GM23338 (cell line): ENCODE data around the gene SYVN1. TPM values are rescaled to one million over a fixed set of nuclear protein-coding genes. Genes with fewer than 3 reads are reported as not detected.

Experiments
- ATAC-seq: fragments of 200-7000 bp; cut with Tn5 transposase; 3 replicates; pipeline ENCODE4 v1.9.1; 2020
- DNase-seq: peaks from one replicate; pipeline ENCODE4 v3.0.0-alpha.2; 2015; ENCODE audit warnings: low spot score
- H2AFZ ChIP-seq: fragments of 200-600 bp; sonication (generic); 2 replicates; pipeline ENCODE4 v1.8.0; 2016; ENCODE audit warnings: antibody characterized with exemption, mild to moderate bottlenecking, moderate library complexity
- H3F3A ChIP-seq: fragments of 200-600 bp; sonication (generic); replicated peaks from 2 replicates; pipeline ENCODE4 v1.8.0; 2017; ENCODE audit warnings: antibody characterized with exemption, mixed run types, low read depth
- H3K27ac ChIP-seq: fragments of 200-600 bp; sonication (generic); 2 replicates; pipeline ENCODE4 v1.6.1; 2016; ENCODE audit warnings: low read depth
- H3K27me3 ChIP-seq: fragments of 200-600 bp; sonication (generic); 2 replicates; pipeline ENCODE4 v1.8.0; 2016; ENCODE audit warnings: mild to moderate bottlenecking, mixed run types, moderate library complexity; ENCODE audit not compliant: insufficient read depth
- H3K36me3 ChIP-seq: fragments of 200-600 bp; sonication (generic); 2 replicates; pipeline ENCODE4 v1.8.0; 2016; ENCODE audit warnings: mild to moderate bottlenecking; ENCODE audit not compliant: insufficient read depth
- H3K4me1 ChIP-seq: fragments of 200-600 bp; sonication (generic); 2 replicates; pipeline ENCODE4 v1.8.0; 2016; ENCODE audit warnings: mild to moderate bottlenecking, moderate library complexity; ENCODE audit not compliant: insufficient read depth
- H3K4me2 ChIP-seq: fragments of 200-600 bp; sonication (generic); 2 replicates; pipeline ENCODE4 v1.7.1; 2017; ENCODE audit warnings: mixed run types
- H3K4me3 ChIP-seq: fragments of 200-600 bp; sonication (generic); 2 replicates; pipeline ENCODE4 v1.6.1; 2016; ENCODE audit warnings: mixed run types
- H3K79me2 ChIP-seq: fragments of 200-600 bp; sonication (generic); replicated peaks from 2 replicates; pipeline ENCODE4 v1.8.0; 2017; ENCODE audit warnings: mild to moderate bottlenecking; ENCODE audit not compliant: insufficient read depth
- H3K9me2 ChIP-seq: fragments of 200-600 bp; sonication (generic); 2 replicates; pipeline ENCODE4 v1.8.0; 2017; ENCODE audit not compliant: insufficient read depth
- H4K20me1 ChIP-seq: fragments of 200-600 bp; sonication (generic); replicated peaks from 2 replicates; pipeline ENCODE4 v1.8.0; 2017; ENCODE audit warnings: mild to moderate bottlenecking; ENCODE audit not compliant: insufficient read depth
- H3K27ac Mint-ChIP-seq: 2 replicates; pipeline ENCODE4 v1.8.0; 2020; ENCODE audit warnings: inconsistent platforms, mild to moderate bottlenecking, moderate library complexity, mixed read lengths
- H3K27me3 Mint-ChIP-seq: 3 replicates; pipeline ENCODE4 v1.8.0; 2022; ENCODE audit warnings: low read depth, mild to moderate bottlenecking, moderate library complexity, mixed read lengths, inconsistent platforms; ENCODE audit not compliant: insufficient read depth, poor library complexity
- H3K36me3 Mint-ChIP-seq: 3 replicates; pipeline ENCODE4 v1.8.0; 2021; ENCODE audit warnings: low read depth, mild to moderate bottlenecking, inconsistent platforms, moderate library complexity, mixed read lengths
- H3K4me1 Mint-ChIP-seq: 3 replicates; pipeline ENCODE4 v1.8.0; 2020; ENCODE audit warnings: mild to moderate bottlenecking, inconsistent platforms, mixed read lengths
- H3K4me3 Mint-ChIP-seq: 3 replicates; pipeline ENCODE4 v1.8.0; 2021; ENCODE audit warnings: moderate library complexity, mild to moderate bottlenecking, inconsistent platforms, mixed read lengths
- H3K9me3 Mint-ChIP-seq: 3 replicates; pipeline ENCODE4 v1.8.0; 2020; ENCODE audit warnings: moderate library complexity, mild to moderate bottlenecking, inconsistent platforms, mixed read lengths
- CREB1 ChIP-seq: fragments of 250-450 bp; sonication (Bioruptor Pico); IDR thresholded peaks from 2 replicates; pipeline ENCODE4 v1.5.0; 2020; ENCODE audit warnings: low read depth, mild to moderate bottlenecking, moderate library complexity
- CTCF ChIP-seq, 2 experiments: fragments of 200-600 bp in 1 of 2; sonication (generic) in 1 of 2; conservative IDR thresholded peaks; 2 replicates each; pipeline versions ENCODE4 v1.5.1 to v1.6.1; 2016 to 2017; ENCODE audit warnings: antibody characterized with exemption in 2 of 2, low read depth in 2 of 2, mild to moderate bottlenecking in 2 of 2, moderate library complexity in 1 of 2
- ETS1 ChIP-seq: IDR thresholded peaks from 2 replicates; pipeline ENCODE4 v1.6.1; 2016; ENCODE audit warnings: antibody characterized with exemption
- EZH2 ChIP-seq: fragments of 200-600 bp; sonication (generic); IDR thresholded peaks from one replicate; pipeline ENCODE4 v1.8.0; 2017; ENCODE audit warnings: antibody characterized with exemption, mild to moderate bottlenecking, low read depth; ENCODE audit not compliant: unreplicated experiment
- EZH2phosphoT487 ChIP-seq: fragments of 200-600 bp; sonication (generic); IDR thresholded peaks from one replicate; pipeline ENCODE4 v1.8.1; 2018; ENCODE audit warnings: antibody characterized with exemption; ENCODE audit not compliant: unreplicated experiment
- JUNB ChIP-seq: IDR thresholded peaks from one replicate; pipeline ENCODE4 v1.6.1; 2016; ENCODE audit warnings: antibody characterized with exemption; ENCODE audit not compliant: unreplicated experiment
- POLR2AphosphoS5 ChIP-seq: IDR thresholded peaks from 2 replicates; pipeline ENCODE4 v1.6.1; 2016; ENCODE audit warnings: antibody characterized with exemption, low read depth
- STAT1 ChIP-seq: IDR thresholded peaks from one replicate; pipeline ENCODE4 v1.6.1; 2016; ENCODE audit warnings: antibody characterized with exemption; ENCODE audit not compliant: unreplicated experiment
- ZNF331 ChIP-seq: fragments of 250-450 bp; sonication (Bioruptor Pico); IDR thresholded peaks from 2 replicates; pipeline ENCODE4 v1.5.0; 2020; ENCODE audit warnings: low read depth, mild to moderate bottlenecking, moderate library complexity
- polyA plus RNA-seq: library from polyadenylated mRNA; unstranded; fragments of >200 nt; fragmentation: Nextera tagmentation; extraction: Ambion mirVana; gene quantifications from 2 replicates; pipeline ENCODE4 v1.2.1, GENCODE V29; 2016
- total RNA-seq: library from RNA; depleted of rRNA; stranded (reverse); fragments of >200 nt; shearing (Covaris generic); gene quantifications from 2 replicates; pipeline ENCODE4 v1.2.3, GENCODE V29; 2014
- TF ChIP-seq, protein P1 (sequence below): IDR thresholded peaks from one replicate; pipeline ENCODE4 v1.6.1; 2018; ENCODE audit warnings: antibody characterized with exemption; ENCODE audit not compliant: unreplicated experiment

SYVN1 gene
- total and polyA plus RNA-seq, 2 experiments from 2014 or later = 13.8 to 28.7 TPM

DNA sequence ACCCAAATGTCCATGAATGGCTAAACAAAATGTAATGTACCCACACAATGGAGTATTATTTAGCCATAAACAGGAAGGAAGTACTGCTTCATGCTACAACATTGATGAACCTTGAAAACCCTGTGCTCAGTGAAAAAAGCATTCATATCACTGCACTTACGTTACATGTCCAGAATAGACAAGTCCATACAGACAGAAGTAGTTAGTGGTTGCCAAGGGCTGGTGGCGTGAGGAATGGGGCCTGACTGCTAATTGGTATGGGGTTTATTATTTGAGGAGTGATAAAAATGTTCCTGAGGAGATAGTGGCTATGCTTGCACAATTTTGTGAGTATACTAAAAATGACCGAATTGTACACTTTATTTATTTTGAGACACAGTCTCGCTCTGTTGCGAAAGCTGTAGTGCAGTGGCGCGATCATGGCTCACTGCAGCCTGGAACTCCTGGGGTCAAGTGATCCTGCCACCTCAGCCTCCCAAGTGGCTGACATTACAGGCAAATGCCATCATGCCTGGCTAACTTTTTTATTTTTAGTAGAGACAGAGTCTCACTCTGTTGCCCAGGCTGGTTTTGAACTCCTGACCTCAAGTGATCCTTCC lies 7.7 kb upstream of the SYVN1 start:
- Histone ChIP-seq H3K79me2 (no peaks in the 10 kb centered on the region), H2AFZ (no peak overlapping the region), H3F3A (no peaks in the 10 kb centered on the region), H3K4me1 (no peaks in the 10 kb centered on the region), H3K27me3 (no peaks in the 10 kb centered on the region), H3K4me2 (no peak overlapping the region), H3K36me3 (no peaks in the 10 kb centered on the region), H3K27ac (no peak overlapping the region), H3K9me2 (no peaks in the 10 kb centered on the region), H3K4me3 (no peak overlapping the region), H4K20me1 (no peaks in the 10 kb centered on the region)
- H3K36me3 Mint-ChIP-seq = no peaks in the 10 kb centered on the region
- H3K27ac Mint-ChIP-seq = no peak overlapping the region
- DNase-seq (no peak), ATAC-seq (no peak)
- no peaks in the 10 kb centered on the region for H3K4me1 Mint-ChIP-seq
- H3K4me3 Mint-ChIP-seq = no peak overlapping the region
- peaks cover 9% of the 10 kb centered on the region; the same call in 1 of the 3 replicates for H3K9me3 Mint-ChIP-seq
- TF ChIP-seq STAT1 (no peak), EZH2 (no peak), EZH2phosphoT487 (no peak), POLR2AphosphoS5 (no peak), CTCF (conservative IDR thresholded peaks at IDR 0.05; ENCODE audit: low read depth in 2 of 2) (no peak), CREB1 (CRISPR knock-in tag) (no peak), ZNF331 (CRISPR knock-in tag) (no peak), ETS1 (no peak), JUNB (no peak)
- TF ChIP-seq, protein P1, sequence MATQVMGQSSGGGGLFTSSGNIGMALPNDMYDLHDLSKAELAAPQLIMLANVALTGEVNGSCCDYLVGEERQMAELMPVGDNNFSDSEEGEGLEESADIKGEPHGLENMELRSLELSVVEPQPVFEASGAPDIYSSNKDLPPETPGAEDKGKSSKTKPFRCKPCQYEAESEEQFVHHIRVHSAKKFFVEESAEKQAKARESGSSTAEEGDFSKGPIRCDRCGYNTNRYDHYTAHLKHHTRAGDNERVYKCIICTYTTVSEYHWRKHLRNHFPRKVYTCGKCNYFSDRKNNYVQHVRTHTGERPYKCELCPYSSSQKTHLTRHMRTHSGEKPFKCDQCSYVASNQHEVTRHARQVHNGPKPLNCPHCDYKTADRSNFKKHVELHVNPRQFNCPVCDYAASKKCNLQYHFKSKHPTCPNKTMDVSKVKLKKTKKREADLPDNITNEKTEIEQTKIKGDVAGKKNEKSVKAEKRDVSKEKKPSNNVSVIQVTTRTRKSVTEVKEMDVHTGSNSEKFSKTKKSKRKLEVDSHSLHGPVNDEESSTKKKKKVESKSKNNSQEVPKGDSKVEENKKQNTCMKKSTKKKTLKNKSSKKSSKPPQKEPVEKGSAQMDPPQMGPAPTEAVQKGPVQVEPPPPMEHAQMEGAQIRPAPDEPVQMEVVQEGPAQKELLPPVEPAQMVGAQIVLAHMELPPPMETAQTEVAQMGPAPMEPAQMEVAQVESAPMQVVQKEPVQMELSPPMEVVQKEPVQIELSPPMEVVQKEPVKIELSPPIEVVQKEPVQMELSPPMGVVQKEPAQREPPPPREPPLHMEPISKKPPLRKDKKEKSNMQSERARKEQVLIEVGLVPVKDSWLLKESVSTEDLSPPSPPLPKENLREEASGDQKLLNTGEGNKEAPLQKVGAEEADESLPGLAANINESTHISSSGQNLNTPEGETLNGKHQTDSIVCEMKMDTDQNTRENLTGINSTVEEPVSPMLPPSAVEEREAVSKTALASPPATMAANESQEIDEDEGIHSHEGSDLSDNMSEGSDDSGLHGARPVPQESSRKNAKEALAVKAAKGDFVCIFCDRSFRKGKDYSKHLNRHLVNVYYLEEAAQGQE = no peak
- peaks cover 10% of the 10 kb centered on the region for H3K27me3 Mint-ChIP-seq
